Activated CD4-positive, alpha-beta T cell treated with anti-CD3 and anti-CD28 coated beads, Interleukin-2, Interleukin-4, amounts not matched to agents 100 ng/mL and 50 ng/mL, durations not matched to agents 16 hours and 8 hours (primary cell): Measurements from ENCODE around the gene ERBIN.
"Not testable (repeated sequence)": the region's sequence is repeated elsewhere in the genome, so short reads cannot be mapped to it uniquely, and the experiment has no call there.

Experiments
- DNase-seq: peaks from one replicate; pipeline ENCODE4 v3.0.0-alpha.2; 2020; ENCODE audit warnings: low spot score

ERBIN gene, protein sequence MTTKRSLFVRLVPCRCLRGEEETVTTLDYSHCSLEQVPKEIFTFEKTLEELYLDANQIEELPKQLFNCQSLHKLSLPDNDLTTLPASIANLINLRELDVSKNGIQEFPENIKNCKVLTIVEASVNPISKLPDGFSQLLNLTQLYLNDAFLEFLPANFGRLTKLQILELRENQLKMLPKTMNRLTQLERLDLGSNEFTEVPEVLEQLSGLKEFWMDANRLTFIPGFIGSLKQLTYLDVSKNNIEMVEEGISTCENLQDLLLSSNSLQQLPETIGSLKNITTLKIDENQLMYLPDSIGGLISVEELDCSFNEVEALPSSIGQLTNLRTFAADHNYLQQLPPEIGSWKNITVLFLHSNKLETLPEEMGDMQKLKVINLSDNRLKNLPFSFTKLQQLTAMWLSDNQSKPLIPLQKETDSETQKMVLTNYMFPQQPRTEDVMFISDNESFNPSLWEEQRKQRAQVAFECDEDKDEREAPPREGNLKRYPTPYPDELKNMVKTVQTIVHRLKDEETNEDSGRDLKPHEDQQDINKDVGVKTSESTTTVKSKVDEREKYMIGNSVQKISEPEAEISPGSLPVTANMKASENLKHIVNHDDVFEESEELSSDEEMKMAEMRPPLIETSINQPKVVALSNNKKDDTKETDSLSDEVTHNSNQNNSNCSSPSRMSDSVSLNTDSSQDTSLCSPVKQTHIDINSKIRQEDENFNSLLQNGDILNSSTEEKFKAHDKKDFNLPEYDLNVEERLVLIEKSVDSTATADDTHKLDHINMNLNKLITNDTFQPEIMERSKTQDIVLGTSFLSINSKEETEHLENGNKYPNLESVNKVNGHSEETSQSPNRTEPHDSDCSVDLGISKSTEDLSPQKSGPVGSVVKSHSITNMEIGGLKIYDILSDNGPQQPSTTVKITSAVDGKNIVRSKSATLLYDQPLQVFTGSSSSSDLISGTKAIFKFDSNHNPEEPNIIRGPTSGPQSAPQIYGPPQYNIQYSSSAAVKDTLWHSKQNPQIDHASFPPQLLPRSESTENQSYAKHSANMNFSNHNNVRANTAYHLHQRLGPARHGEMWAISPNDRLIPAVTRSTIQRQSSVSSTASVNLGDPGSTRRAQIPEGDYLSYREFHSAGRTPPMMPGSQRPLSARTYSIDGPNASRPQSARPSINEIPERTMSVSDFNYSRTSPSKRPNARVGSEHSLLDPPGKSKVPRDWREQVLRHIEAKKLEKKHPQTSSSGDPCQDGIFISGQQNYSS (N-terminal part only)

GRCh38 chr5:65926276-65926783 lies at the start of gene ERBIN:
Gene ERBIN, plus strand, starts transcription at chr5:65926575. Its CDS starts 66,144 bp downstream, at chr5:65992719.
- peak; percentile 76 for DNase-seq

GRCh38 chr5:65876970-65877369 lies 49.4 kb upstream of the ERBIN start:
- no peak for DNase-seq

GRCh38 chr5:65879668-65880256 lies 46.6 kb upstream of the ERBIN start:
- DNase-seq = peak; percentile 48

DNA sequence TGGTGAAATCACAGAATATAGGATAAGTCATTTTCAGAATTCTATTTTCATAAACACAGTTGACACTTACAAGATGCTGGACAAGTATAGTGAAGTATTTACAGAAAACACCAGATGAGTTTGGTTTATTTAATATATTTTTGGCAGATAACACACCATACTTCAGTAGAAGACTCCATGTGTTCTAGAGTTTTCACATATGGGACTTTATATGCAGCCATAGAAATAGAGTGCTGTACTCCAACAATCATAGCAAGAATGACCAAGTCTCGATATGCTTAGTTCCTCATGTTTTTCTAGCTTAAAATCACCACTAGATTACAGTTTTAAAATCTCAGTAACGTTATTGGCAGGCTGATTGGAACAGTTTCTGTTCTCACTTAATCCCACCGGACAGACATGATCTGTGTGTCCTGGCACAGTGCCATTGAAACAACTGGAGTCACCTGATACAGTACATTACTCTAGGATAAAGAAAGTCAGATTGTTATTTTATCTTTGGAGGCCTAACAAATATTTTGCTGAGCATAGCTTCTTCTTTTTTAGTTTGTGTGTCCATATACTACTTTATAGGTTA lies 45.8 kb upstream of the ERBIN start:
- DNase-seq = no peak

GRCh38 chr5:65882278-65882677 lies 44.1 kb upstream of the ERBIN start:
- no peak for DNase-seq

DNA sequence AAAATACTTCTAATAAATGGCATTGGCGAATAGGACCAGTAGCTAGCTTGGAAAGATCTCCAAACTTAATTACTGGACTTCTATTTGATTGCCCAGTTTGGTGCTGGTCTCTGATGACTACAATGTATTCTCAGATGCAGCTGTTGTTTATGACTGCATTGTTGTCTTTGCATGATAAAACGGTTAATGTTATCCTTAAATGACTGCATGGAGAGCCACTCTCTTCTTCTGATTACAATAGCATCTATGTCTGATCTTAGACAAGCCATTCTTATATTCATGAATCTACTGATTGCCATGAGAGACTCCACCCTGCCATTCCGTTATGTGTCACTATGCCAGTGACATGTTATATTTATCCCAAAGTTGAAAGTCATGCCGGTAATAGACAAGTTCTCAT lies 42.9 kb upstream of the ERBIN start:
- DNase-seq = no peak

DNA sequence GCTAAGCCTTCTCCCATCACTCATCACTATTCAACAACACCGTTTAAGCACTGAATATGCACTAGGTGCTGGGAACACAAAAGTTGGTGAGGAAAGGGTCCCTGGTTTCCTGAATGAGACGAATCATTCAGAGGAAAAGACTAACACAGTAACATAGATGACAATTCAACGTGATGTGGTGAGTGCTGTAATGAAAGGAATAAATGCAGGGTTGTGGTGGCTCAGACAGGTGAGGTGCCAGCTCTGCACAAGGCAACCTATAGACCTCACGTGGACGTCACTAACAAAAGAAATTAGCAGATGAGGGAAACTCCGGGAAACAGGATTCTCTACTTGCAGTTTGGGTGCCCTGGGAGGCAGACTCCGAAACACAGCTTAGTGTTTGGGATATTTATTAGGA lies 40.0 kb upstream of the ERBIN start:
- DNase-seq = no peak

GRCh38 chr5:65892024-65892423 lies 34.4 kb upstream of the ERBIN start:
- not testable (repeated sequence) for DNase-seq

DNA sequence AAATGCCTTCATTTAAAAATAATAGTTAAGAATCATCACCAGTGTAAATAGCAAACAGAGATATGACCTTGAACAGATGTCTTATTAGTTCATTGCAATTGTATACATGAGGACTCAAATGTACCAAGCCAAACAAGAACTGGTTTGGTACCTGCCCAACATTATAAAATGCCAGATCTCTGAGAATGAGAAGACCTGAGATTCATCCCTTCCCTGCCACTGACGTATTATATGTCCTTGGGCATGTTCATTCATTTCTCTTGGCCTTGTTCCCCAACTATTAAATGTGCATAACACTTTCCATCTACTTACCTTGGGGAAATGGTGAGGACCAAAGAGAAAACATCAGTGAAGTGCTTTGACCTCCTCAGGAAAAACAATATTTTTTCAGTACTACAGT lies 33.6 kb upstream of the ERBIN start:
- no peak for DNase-seq

- DNase-seq = no peak
These were observed 32.5 kb upstream of the ERBIN start for GRCh38 chr5:65893749-65894430.

- no peak for DNase-seq
These were observed 30.5 kb upstream of the ERBIN start for GRCh38 chr5:65895891-65896290.

GRCh38 chr5:65900746-65901145 lies 25.6 kb upstream of the ERBIN start:
- DNase-seq = no peak

DNA sequence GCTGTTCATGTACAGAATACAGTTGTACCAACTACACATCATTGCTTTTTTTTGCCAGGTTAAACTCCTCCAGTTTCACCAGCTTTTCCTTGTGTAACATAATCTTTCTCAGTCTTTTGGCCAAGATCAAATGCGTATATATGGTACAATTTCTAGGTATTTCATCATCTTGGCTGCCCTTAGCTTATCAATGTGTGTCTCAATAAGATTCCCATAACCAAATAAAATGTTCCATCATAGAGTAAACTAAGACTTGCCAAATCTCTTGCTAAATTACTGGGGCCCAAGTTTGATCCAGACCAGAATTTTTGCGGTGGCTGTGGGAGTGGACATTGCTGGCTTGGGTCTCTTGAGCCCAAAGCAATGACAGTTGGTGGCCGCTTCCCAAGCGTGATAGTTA lies 24.3 kb upstream of the ERBIN start:
- DNase-seq = no peak

- no peak for DNase-seq
These were observed 22.8 kb upstream of the ERBIN start for GRCh38 chr5:65903581-65903980.

DNA sequence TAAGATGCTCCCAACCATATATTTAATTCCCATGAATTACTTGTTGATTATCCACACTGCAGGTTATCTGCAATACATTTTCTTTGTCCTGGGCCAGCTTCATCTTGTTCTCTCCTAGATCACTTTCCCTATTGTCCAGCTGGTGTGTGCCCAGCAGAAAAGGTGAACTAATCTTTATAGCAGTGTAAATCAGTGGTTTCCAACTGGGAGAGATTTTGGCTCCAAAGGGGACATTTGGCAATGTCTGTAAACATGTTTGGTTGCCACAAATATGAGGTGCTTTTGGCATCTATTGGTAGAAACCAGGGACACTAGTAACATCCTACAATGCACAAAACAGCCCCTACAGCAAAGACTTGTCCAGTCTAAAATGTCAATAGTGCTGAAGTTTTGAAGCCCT lies 20.1 kb upstream of the ERBIN start:
- no peak for DNase-seq

GRCh38 chr5:65907135-65907534 lies 19.2 kb upstream of the ERBIN start:
- no peak for DNase-seq

GRCh38 chr5:65910711-65911110 lies 15.7 kb upstream of the ERBIN start:
- DNase-seq = no peak

DNA sequence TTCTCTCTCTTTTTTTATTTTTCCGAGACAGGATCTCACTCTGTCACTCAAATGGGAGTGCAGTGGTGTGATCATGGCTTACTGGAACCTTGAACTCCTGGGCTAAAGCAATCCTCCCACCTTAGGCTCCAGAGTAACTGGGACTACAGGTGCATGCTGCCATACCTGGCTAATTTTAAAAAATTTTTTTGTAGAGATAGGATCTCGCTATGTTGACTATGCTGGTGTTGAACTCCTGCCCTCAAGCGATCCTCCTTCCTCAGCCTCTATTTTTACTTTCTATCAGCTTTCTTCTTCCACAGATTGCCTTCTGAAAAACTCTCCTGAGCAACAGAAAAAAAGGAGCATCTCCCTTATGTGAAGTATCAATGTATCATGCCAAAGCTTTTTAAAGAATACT lies 14.1 kb upstream of the ERBIN start:
- no peak for DNase-seq

- DNase-seq = no peak
These were observed 12.9 kb upstream of the ERBIN start for GRCh38 chr5:65913519-65913918.

DNA sequence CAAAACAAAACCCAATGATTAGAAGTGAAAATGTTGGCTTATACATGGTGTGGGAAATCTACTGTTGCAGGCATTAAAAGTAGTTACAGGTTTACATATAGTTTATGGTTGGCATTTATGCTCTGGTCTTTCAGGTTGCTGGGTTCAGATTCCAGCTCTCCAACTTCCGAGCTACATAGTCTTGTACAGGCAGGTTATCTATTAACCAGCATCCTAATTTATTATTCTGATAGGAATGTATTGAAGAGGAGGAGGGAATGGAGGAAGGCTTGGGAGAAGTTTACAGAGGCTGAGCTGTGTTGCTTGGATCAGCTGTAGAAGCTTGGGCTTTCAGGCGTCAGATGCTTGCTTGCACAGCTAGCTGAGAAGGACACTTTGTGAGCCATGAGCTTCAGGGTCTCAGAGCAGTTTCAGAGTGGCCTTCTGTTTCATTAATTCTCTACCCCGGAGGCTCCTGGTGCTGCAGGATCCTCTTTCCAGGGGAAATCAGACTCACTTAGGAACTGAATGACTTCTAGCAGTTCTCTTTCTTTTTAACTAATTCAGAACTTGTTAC lies 11.7 kb upstream of the ERBIN start:
- DNase-seq = no peak

- DNase-seq = not testable (repeated sequence)
These were observed 10.7 kb upstream of the ERBIN start for GRCh38 chr5:65915661-65916060.
